IMR-90 (cell line): ENCODE results near the gene EXOC2. TPM values are rescaled to one million over a fixed set of nuclear protein-coding genes. Genes with fewer than 3 reads are reported as not detected.

Experiments
- ATAC-seq: fragments of 200-7000 bp; cut with Tn5 transposase; 2 replicates; pipeline ENCODE4 v1.9.1; 2020; ENCODE audit warnings: low read depth, mild to moderate bottlenecking, moderate library complexity
- BruUV-seq: library from RNA; stranded (reverse); fragments of 400-500 nt; replicated peaks from 2 replicates; lab custom pipeline; 2021; lab: Mats Ljungman, UMichigan
- CTCF ChIA-PET: fragments of 300-600 bp; formaldehyde crosslinking; extraction: SDS; loops from one replicate; lab custom pipeline; 2021; ENCODE audit warnings: antibody characterized with exemption; lab: Yijun Ruan, JAX
- POLR2A ChIA-PET: fragments of 300-600 bp; sonication (Branson Sonifier 250); formaldehyde crosslinking; loops from one replicate; lab custom pipeline; 2022; ENCODE audit warnings: antibody characterized with exemption; ENCODE audit not compliant: unreplicated experiment; lab: Charles Lee
- DNase-seq: peaks from one replicate; pipeline ENCODE4 v3.0.0; 2013
- H2AFZ ChIP-seq: replicated peaks from 2 replicates; pipeline ENCODE3; 2013; ENCODE audit warnings: low read length, mild to moderate bottlenecking; ENCODE audit not compliant: poor library complexity
- H2AK5ac ChIP-seq: 2 replicates; pipeline ENCODE4 v1.6.1; 2013; ENCODE audit warnings: low read depth, low read length, inconsistent platforms
- H2AK9ac ChIP-seq: replicated peaks from 2 replicates; pipeline ENCODE3; 2013; ENCODE audit warnings: mild to moderate bottlenecking, low read depth, low read length, moderate library complexity; ENCODE audit not compliant: poor library complexity
- H2BK120ac ChIP-seq: 2 replicates; pipeline ENCODE4 v1.6.1; 2013; ENCODE audit warnings: low read depth, low read length, inconsistent platforms
- H2BK15ac ChIP-seq: 3 replicates; pipeline ENCODE4 v1.6.1; 2013; ENCODE audit warnings: low read depth, low read length, inconsistent platforms
- H2BK20ac ChIP-seq: 2 replicates; pipeline ENCODE4 v1.6.1; 2013; ENCODE audit warnings: low read depth, mild to moderate bottlenecking, inconsistent platforms, low read length, moderate library complexity
- H2BK5ac ChIP-seq: 2 replicates; pipeline ENCODE4 v1.6.1; 2013; ENCODE audit warnings: mild to moderate bottlenecking, low read depth, low read length, inconsistent platforms; ENCODE audit not compliant: poor library complexity, severe bottlenecking
- H3K14ac ChIP-seq: replicated peaks from 2 replicates; pipeline ENCODE4 v1.6.1; 2013; ENCODE audit warnings: low read depth, low read length, inconsistent platforms
- H3K18ac ChIP-seq: 2 replicates; pipeline ENCODE4 v1.6.1; 2013; ENCODE audit warnings: low read depth, low read length, control low read depth
- H3K23ac ChIP-seq: 2 replicates; pipeline ENCODE4 v1.6.1; 2013; ENCODE audit warnings: low read depth, low read length, inconsistent platforms
- H3K27ac ChIP-seq: 2 replicates; pipeline ENCODE4 v1.5.1; 2013; ENCODE audit warnings: mild to moderate bottlenecking, control low read depth, low read length; ENCODE audit not compliant: insufficient read depth
- H3K27me3 ChIP-seq: 2 replicates; pipeline ENCODE4 v1.6.1; 2013; ENCODE audit warnings: low read length; ENCODE audit not compliant: control insufficient read depth, insufficient read depth
- H3K36me3 ChIP-seq: 2 replicates; pipeline ENCODE4 v1.6.1; 2013; ENCODE audit warnings: low read length, mixed read lengths; ENCODE audit not compliant: control insufficient read depth, insufficient read depth
- H3K4ac ChIP-seq: 2 replicates; pipeline ENCODE4 v1.6.1; 2013; ENCODE audit warnings: low read depth, low read length, inconsistent platforms
- H3K4me1 ChIP-seq: 2 replicates; pipeline ENCODE4 v1.6.1; 2013; ENCODE audit warnings: low read length, mixed read lengths; ENCODE audit not compliant: control insufficient read depth, insufficient read depth
- H3K4me2 ChIP-seq: 2 replicates; pipeline ENCODE4 v1.6.1; 2013; ENCODE audit warnings: low read depth, mild to moderate bottlenecking, control low read depth, low read length, moderate library complexity
- H3K4me3 ChIP-seq: 2 replicates; pipeline ENCODE4 v1.5.1; 2013; ENCODE audit warnings: low read depth, mild to moderate bottlenecking, control low read depth, low read length, moderate library complexity; ENCODE audit not compliant: insufficient read depth
- H3K56ac ChIP-seq: 2 replicates; pipeline ENCODE4 v1.6.1; 2013; ENCODE audit warnings: low read length, inconsistent platforms; ENCODE audit not compliant: insufficient read depth; ENCODE audit errors: extremely low read depth
- H3K79me1 ChIP-seq, 2 experiments: 2 replicates each; pipeline ENCODE4 v1.6.1; 2013; ENCODE audit warnings: low read length in 2 of 2, inconsistent platforms in 1 of 2, low read depth in 1 of 2
- H3K9ac ChIP-seq: 2 replicates; pipeline ENCODE4 v1.6.1; 2013; ENCODE audit warnings: low read depth, low read length, control low read depth
- H3K9me1 ChIP-seq: 2 replicates; pipeline ENCODE4 v1.6.1; 2013; ENCODE audit warnings: low read length, inconsistent platforms; ENCODE audit not compliant: insufficient read depth
- H3K9me3 ChIP-seq: 2 replicates; pipeline ENCODE4 v1.6.1; 2013; ENCODE audit warnings: low read length; ENCODE audit not compliant: control insufficient read depth, insufficient read depth
- H4K20me1 ChIP-seq: 2 replicates; pipeline ENCODE4 v1.6.1; 2013; ENCODE audit warnings: low read length, inconsistent platforms; ENCODE audit not compliant: insufficient read depth
- H4K5ac ChIP-seq: 2 replicates; pipeline ENCODE4 v1.6.1; 2013; ENCODE audit warnings: mild to moderate bottlenecking, low read depth, low read length, control low read depth
- H4K8ac ChIP-seq, 2 experiments: 2 replicates each; pipeline ENCODE4 v1.6.1; 2013; ENCODE audit warnings: low read depth in 2 of 2, low read length in 2 of 2, control low read depth in 1 of 2, inconsistent platforms in 1 of 2
- H4K91ac ChIP-seq: 2 replicates; pipeline ENCODE4 v1.6.1; 2013; ENCODE audit warnings: low read depth, low read length, inconsistent platforms; ENCODE audit not compliant: insufficient read depth
- BHLHE40 ChIP-seq: fragments of 150-350 bp; IDR thresholded peaks from 2 replicates; pipeline ENCODE4 v1.6.1; 2016; ENCODE audit warnings: mild to moderate bottlenecking, low read depth, low read length
- MXI1 ChIP-seq: IDR thresholded peaks from 2 replicates; pipeline ENCODE4 v1.6.1; 2012; ENCODE audit warnings: low read depth, mild to moderate bottlenecking, low read length, moderate library complexity, borderline replicate concordance
- NFE2L2 ChIP-seq: fragments of 150-350 bp; IDR thresholded peaks from 2 replicates; pipeline ENCODE4 v1.6.1; 2016; ENCODE audit warnings: low read depth, mild to moderate bottlenecking, low read length
- RAD21 ChIP-seq: IDR thresholded peaks from 2 replicates; pipeline ENCODE4 v1.6.1; 2012; ENCODE audit warnings: low read length, improper control_type of control experiment
- RCOR1 ChIP-seq: IDR thresholded peaks from 2 replicates; pipeline ENCODE4 v1.6.1; 2012; ENCODE audit warnings: mild to moderate bottlenecking, low read length, improper control_type of control experiment; ENCODE audit not compliant: insufficient replicate concordance
- SMC3 ChIP-seq: fragments of 150-350 bp; IDR thresholded peaks from 2 replicates; pipeline ENCODE4 v1.6.1; 2016; ENCODE audit warnings: low read depth, mild to moderate bottlenecking, antibody characterized with exemption, low read length, moderate library complexity
- WGBS, 2 experiments: methylation state at CpG; one replicate each; pipeline versions ENCODE4 v1.1.5 to v1.1.7; 2013; ENCODE audit warnings: missing lambda C conversion rate in 2 of 2; ENCODE audit not compliant: insufficient read length in 1 of 2; ENCODE audit errors: extremely low coverage in 2 of 2; 5-methylcytosine and 5-hydroxymethylcytosine counted together
- dilution Hi-C: fragments of 300-500 bp; cut with HindIII; formaldehyde crosslinking; loops from one replicate; pipeline ENCODE4 v1.14.3; 2018; ENCODE audit warnings: low sequenced_read_pairs; ENCODE audit not compliant: unreplicated experiment
- in situ Hi-C: fragments of 300-500 bp; cut with MboI; formaldehyde crosslinking; loops from 3 replicates; pipeline ENCODE4 v1.14.3; 2019; ENCODE audit warnings: low sequenced_read_pairs, inconsistent platforms, mixed read lengths
- intact Hi-C: fragments of 100-400 bp; cut with micrococcal nuclease; formaldehyde crosslinking; loops from 2 replicates; pipeline ENCODE4 v1.10.0; 2022
- polyA plus RNA-seq, 3 experiments: library from polyadenylated mRNA; depleted of rRNA; stranded (reverse); fragments of >200 nt; gene quantifications; 2 replicates each; pipeline ENCODE4 v1.2.3, GENCODE V29; 2012; ENCODE audit warnings: low replicate concordance in 1 of 3
- total RNA-seq: library from RNA; depleted of rRNA; stranded (reverse); fragments of >200 nt; gene quantifications from 2 replicates; pipeline ENCODE4 v1.2.3, GENCODE V29; 2012
- TF ChIP-seq, protein P1 (sequence below): fragments of 150-350 bp; IDR thresholded peaks from 2 replicates; pipeline ENCODE4 v1.6.1; 2017; ENCODE audit warnings: mild to moderate bottlenecking, antibody characterized with exemption, low read length, low read depth
- TF ChIP-seq, protein P2 (sequence below): conservative IDR thresholded peaks from 2 replicates; pipeline ENCODE4 v1.5.1; 2012; ENCODE audit warnings: mild to moderate bottlenecking, low read depth, low read length, improper control_type of control experiment

Gene EXOC2
- total and polyA plus RNA-seq, 2 of the 4 experiments (the other 2 are of a cell fraction): 13.1 to 37.3 TPM

DNA sequence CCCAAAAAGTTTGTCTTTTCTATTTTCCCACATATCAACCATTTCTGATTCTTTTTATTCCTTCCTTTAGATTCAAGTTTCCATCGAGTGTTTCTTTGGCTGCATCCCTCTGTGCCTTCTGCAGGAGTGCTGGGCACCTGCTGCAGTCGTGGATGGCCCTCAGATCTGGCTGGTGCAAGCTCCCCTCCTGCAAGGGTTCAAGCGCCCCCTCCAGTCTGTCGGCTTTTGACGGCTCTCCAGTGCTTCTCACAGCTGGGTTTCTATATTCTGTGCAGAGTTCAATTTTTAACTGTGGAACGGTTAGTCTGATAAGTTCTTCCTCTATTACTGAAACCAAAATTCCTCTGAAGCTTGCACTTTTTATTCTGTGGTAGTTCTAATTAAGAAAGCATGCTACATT is 168.1 kb downstream of the EXOC2 start:
- Histone ChIP-seq H3K56ac (no peak overlapping the region), H3K18ac (no peak overlapping the region), H2BK20ac (no peak overlapping the region), H3K4me2 (no peak overlapping the region), H4K8ac (no peak overlapping the region), H3K9me3 (peaks cover 2% of the 10 kb centered on the region; the same call in 1 of the 2 replicates), H3K4me3 (no peak overlapping the region), H4K91ac (no peak overlapping the region), H3K36me3 (peaks cover 17% of the 10 kb centered on the region), H3K27ac (no peak overlapping the region), H2BK15ac (no peak overlapping the region), H2AK9ac (no peak overlapping the region), H4K5ac (no peak overlapping the region), H2BK5ac (no peak overlapping the region), H2BK120ac (no peak overlapping the region), H4K20me1 (no peaks in the 10 kb centered on the region), H3K79me1 (0 out of 4 replicates have a peak, but pooled peaks cover 0 to 7% of the 10 kb centered on the region in 2 experiments), H3K9ac (no peak overlapping the region), H3K14ac (no peak overlapping the region), H3K4ac (no peak overlapping the region), H3K9me1 (no peaks in the 10 kb centered on the region), H3K27me3 (no peaks in the 10 kb centered on the region), H2AFZ (no peak overlapping the region), H3K23ac (no peak overlapping the region), H3K4me1 (peaks cover 2% of the 10 kb centered on the region; the same call in 1 of the 2 replicates), H2AK5ac (no peak overlapping the region)
- intact Hi-C loops (no loop called here), in situ Hi-C loops (no loop called here), dilution Hi-C loops (no loop called here)
- WGBS, 2 experiments: 100% methylated on average over 1 of the region's 6 CpGs; no CpG with 5 or more reads in 1 of the 2 experiments
- ATAC-seq (no peak), DNase-seq (no peak)
- CTCF ChIA-PET: no interaction called here
- POLR2A ChIA-PET: no interaction called here
- TF ChIP-seq, protein P1, sequence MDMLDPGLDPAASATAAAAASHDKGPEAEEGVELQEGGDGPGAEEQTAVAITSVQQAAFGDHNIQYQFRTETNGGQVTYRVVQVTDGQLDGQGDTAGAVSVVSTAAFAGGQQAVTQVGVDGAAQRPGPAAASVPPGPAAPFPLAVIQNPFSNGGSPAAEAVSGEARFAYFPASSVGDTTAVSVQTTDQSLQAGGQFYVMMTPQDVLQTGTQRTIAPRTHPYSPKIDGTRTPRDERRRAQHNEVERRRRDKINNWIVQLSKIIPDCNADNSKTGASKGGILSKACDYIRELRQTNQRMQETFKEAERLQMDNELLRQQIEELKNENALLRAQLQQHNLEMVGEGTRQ: no peak
- TF ChIP-seq BHLHE40: no peak
- TF ChIP-seq SMC3: no peak
- TF ChIP-seq, protein P2, sequence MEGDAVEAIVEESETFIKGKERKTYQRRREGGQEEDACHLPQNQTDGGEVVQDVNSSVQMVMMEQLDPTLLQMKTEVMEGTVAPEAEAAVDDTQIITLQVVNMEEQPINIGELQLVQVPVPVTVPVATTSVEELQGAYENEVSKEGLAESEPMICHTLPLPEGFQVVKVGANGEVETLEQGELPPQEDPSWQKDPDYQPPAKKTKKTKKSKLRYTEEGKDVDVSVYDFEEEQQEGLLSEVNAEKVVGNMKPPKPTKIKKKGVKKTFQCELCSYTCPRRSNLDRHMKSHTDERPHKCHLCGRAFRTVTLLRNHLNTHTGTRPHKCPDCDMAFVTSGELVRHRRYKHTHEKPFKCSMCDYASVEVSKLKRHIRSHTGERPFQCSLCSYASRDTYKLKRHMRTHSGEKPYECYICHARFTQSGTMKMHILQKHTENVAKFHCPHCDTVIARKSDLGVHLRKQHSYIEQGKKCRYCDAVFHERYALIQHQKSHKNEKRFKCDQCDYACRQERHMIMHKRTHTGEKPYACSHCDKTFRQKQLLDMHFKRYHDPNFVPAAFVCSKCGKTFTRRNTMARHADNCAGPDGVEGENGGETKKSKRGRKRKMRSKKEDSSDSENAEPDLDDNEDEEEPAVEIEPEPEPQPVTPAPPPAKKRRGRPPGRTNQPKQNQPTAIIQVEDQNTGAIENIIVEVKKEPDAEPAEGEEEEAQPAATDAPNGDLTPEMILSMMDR: no peak
- no peak for TF ChIP-seq MXI1
- TF ChIP-seq NFE2L2: no peak
- no peak for TF ChIP-seq RCOR1
- TF ChIP-seq RAD21: no peak
- BruUV-seq: no TSS peak
